GM13976 (cell line): ENCODE data around the gene IQGAP2.
"Not testable (repeated sequence)": the region's sequence is repeated elsewhere in the genome, so short reads cannot be mapped to it uniquely, and the experiment has no call there.

Experiments used
- DNase-seq: peaks from one replicate; pipeline ENCODE4 v3.0.0; 2012; ENCODE audit warnings: low spot score
- in situ Hi-C: fragments of 300-500 bp; cut with MboI; formaldehyde crosslinking; loops from one replicate; pipeline ENCODE4 v1.12.0; 2022; ENCODE audit warnings: low sequenced_read_pairs, mixed read lengths, inconsistent platforms; ENCODE audit not compliant: unreplicated experiment
- TF ChIP-seq, protein P1 (sequence below): IDR thresholded peaks from 2 replicates; pipeline ENCODE4 v1.5.1; 2012; ENCODE audit warnings: borderline replicate concordance, mild to moderate bottlenecking; ENCODE audit not compliant: insufficient read depth; ENCODE audit errors: extremely low read depth, missing control alignments, control extremely low read depth

IQGAP2 gene

DNA sequence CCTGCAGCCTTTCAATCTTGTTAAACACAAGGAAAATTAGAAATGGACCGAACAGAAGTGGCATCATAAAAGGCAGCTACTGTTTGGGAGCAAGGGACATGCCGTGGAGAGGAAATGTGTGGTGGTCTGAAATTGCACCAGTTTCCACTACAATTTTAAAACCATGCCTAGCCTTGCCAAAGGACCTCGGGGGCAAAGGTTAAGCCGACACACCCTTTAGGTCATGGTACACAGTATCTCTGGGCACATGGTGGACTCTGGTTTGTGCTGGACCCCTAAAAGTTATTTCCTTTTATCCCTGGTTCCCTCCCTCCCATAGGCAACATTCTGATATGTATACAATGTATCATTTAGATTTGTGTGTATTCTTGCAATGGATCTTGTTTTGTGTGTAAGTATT is 142.1 kb downstream of the IQGAP2 start:
- in situ Hi-C loops = loop anchor here (10.0 kb wide), 1 partner anchor 140 kb away; the partner anchor contains the start of gene IQGAP2
- DNase-seq = no peak
- TF ChIP-seq, protein P1, sequence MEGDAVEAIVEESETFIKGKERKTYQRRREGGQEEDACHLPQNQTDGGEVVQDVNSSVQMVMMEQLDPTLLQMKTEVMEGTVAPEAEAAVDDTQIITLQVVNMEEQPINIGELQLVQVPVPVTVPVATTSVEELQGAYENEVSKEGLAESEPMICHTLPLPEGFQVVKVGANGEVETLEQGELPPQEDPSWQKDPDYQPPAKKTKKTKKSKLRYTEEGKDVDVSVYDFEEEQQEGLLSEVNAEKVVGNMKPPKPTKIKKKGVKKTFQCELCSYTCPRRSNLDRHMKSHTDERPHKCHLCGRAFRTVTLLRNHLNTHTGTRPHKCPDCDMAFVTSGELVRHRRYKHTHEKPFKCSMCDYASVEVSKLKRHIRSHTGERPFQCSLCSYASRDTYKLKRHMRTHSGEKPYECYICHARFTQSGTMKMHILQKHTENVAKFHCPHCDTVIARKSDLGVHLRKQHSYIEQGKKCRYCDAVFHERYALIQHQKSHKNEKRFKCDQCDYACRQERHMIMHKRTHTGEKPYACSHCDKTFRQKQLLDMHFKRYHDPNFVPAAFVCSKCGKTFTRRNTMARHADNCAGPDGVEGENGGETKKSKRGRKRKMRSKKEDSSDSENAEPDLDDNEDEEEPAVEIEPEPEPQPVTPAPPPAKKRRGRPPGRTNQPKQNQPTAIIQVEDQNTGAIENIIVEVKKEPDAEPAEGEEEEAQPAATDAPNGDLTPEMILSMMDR = no peak

DNA sequence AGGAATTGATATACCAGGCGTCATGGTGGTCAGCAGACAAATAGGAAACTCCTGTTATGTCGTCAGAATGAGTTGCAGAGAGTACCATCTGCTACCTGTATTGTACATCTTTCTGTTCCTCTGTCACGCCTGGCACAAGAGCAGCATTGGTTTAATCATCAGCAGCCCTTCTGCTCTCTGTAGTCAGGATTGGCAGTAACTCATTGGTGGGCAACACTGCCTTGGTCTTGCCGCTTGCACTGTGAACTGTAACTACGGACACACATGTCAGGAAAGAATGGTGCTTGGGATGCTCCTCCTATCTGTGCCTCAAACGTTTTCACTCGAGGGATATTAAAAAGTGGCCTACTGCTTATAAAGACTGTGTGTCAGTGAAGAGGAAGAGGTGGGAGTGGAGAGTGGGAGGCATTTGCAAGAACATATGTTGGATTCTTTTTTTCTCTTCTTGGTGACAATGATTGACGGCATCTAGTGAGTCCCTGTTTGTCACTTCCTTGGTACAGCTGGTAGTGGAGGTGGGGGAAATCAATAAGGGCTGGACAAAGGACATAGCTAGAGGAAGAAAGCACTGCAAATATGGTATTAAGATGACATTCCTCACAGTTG is 143.5 kb downstream of the IQGAP2 start:
- TF ChIP-seq, protein P1 = no peak
- no peak for DNase-seq

DNA sequence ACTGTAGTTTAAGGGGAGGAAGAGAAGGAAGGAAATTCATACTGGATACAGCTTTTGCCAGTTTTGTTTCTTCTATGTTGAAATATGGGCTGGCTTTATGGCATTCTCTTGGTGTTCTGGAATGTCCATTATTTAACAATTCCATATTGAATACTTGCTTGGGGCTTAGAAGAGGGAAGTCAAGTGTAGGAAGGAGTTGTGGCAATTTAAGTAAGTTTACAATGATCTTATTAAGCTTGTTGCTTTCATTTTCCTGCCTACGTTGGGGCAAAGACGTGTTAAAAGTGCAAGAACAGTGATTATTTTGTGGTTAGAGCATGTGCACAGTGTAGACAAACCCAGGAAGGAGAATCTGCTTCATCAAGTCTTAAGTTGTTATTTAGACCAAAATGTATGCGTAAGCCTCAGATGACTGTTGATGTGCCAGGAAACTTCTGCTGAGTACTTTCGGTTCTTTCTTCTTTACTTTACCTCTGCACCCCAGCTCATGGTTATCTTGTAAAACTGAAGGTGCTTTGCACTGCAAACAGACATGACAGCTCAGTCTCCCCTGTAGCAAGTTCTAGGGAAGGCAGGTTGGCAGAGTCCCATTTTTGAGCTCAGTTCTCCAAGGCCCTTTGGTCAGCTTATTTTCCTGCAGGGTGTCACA is 144.3 kb downstream of the IQGAP2 start:
- TF ChIP-seq, protein P1 = no peak
- in situ Hi-C loops = loop anchor here (10.0 kb wide), 1 partner anchor 143 kb away; the partner anchor contains the start of gene IQGAP2
- DNase-seq = peak; percentile 47

More for the DNA sequence above, 143.5 kb downstream of the IQGAP2 start:
- in situ Hi-C loops = loop anchor here (10.0 kb wide), 1 partner anchor 142 kb away; the partner anchor contains the start of gene IQGAP2

DNA sequence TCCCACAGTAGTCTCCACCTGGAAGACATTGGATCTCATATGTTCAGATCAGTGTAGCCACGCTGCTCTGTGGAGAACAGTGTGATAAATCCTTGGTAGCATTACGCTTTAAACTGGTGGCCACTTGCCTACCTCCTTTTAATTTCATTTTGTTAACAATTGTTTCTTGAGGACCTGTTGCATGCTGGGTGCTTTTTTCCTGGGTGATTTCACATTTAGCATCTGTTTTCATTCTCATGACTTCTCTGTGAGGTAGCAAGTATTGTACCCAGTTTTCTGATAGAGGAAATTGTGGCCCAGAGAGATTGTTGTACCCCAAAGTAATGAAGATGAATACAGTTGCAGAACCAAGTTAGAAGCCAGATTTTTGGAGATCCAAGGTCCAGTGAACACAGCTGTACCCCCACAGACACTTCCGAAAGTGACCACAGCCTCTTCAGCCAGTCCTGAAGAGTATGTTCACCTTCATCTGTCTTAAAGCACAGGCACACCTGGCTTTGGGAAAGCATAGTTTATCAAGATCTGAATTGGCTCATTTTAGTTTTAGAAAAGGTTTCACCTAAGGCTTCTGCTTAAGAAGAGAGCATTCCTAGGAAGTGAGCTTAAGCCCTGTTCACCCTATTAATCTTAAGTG is 144.9 kb downstream of the IQGAP2 start:
- no peak for DNase-seq
- in situ Hi-C loops = loop anchor here (10.0 kb wide), 1 partner anchor 143 kb away; the partner anchor contains the start of gene IQGAP2
- TF ChIP-seq, protein P1 = no peak

DNA sequence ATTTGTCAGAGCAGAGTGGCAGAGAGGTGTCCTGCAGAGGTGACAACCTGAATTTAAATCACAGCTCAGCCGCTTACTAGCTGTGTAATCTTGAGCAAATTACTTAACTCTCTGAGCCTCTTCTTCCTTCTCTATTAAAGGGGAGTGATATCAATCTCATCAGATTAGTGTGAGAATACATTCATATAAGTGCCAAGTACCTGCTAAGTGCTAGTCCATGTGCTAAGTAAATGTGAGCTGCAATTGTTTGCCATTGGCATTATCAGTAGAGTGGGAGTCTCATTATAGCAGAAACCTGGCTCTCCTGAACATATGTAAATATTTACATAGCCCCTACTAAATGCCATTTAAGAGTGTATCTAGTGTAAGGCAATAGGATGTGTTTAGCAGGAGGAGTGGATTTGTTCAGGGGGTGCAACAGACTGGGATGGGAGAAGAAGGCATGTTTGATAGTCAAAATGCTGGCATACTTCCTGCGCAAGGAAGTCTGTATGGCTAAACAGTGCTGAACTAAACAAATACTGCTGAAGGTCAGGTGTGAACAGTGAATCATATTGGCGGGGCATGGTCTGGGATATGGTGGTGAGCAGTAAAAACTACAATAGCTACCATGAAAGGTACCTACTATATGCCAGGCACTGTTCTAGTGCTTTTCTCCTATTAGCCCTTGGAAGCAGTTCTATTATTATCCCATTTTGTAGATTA is 145.6 kb downstream of the IQGAP2 start:
- TF ChIP-seq, protein P1 = no peak
- no peak for DNase-seq
- in situ Hi-C loops = loop anchor here (10.0 kb wide), 1 partner anchor 144 kb away; the partner anchor contains the start of gene IQGAP2

GRCh38 chr5:76550881-76551280 is 147.8 kb downstream of the IQGAP2 start:
- DNase-seq, in situ Hi-C loops: not testable (repeated sequence)

DNA sequence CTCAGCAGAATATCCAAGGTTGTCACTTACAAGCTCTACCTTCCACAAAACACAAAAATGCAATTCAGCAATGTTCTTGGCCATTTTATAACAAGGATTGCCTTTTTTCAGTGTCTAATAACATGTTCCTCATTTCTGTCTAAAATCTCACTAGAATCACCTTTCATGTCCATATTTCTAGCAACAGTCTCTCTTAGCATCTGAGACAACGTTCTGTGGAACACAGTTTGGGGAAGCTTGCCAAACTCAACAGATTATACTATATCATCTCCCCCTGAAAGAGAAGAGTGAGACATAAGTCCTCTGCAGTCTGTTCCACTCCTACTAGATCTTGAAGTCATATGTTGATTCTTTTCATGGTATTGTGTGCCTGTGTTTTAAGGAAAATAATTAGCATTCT is 149.5 kb downstream of the IQGAP2 start:
- in situ Hi-C loops = no loop called here
- TF ChIP-seq, protein P1 = no peak
- no peak for DNase-seq
